Activated CD4-positive, alpha-beta T cell treated with anti-CD3 and anti-CD28 coated beads, Interleukin-2, amount 50 U/mL, for 24 hours (primary cell): ENCODE results near the gene TDRD7.

Source experiments
- DNase-seq, 2 donors: peaks; one replicate each; pipeline ENCODE4 v3.0.0-alpha.2; 2020; ENCODE audit warnings: low read depth in 1 of 2, low spot score in 1 of 2

TDRD7 gene

DNA sequence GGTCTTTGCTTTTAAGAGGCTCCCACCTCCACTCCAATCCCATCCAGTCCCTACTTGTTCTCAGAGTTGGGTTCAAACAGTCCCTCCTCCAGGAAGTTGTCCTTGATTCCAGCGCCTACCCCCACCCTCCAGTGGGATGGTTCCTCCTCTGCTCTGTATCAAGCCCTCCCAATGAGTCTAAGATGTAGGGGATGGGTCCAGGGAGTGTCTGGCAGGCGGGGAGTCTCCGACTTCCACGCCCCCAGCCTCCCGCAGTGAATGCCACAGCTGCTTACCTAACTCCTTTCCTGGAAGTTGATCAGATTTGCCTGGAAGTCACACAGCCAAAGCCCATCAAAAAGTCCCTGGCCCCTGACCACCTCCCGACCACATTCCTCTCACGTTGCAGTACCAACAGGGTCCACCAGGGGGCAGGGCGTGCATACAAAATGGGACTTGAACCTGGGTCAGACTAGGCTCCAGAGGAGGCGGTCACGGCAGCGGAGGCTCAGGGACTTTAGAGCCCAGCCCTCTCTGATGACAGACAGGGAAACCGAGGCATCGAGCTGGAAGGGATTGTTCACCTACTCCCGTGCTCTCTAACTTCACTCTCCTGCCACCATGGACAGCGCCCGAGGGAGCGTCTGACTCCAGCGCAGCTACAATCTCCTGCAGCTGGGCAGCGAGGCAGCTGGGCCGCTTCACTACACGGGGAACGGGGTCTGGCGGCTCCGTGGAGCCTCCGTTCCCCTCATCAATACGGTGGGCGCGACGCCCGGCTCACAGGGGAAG, 25.0 kb upstream of the TDRD7 start:
- peak; percentile 63 to 68 for DNase-seq

DNA sequence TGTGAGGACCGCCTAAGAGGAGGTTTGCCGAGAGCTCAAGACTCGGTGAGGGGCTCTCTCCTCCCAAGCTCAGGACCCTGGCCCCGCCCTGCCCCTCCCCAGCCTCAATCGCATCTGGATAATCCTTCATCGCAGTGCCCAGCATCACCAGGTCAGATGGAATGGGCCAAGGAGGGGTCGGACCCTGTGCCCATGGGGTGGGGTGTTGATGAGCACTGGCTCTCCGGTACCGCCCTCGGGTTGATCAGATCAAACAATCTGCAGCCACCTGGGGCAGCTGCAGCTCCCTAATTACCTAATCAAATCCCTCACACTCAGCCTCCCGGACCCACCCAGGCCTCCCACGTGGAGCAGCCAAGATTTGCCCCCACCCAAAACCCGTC, 24.4 kb upstream of the TDRD7 start:
- no peak for DNase-seq

DNA sequence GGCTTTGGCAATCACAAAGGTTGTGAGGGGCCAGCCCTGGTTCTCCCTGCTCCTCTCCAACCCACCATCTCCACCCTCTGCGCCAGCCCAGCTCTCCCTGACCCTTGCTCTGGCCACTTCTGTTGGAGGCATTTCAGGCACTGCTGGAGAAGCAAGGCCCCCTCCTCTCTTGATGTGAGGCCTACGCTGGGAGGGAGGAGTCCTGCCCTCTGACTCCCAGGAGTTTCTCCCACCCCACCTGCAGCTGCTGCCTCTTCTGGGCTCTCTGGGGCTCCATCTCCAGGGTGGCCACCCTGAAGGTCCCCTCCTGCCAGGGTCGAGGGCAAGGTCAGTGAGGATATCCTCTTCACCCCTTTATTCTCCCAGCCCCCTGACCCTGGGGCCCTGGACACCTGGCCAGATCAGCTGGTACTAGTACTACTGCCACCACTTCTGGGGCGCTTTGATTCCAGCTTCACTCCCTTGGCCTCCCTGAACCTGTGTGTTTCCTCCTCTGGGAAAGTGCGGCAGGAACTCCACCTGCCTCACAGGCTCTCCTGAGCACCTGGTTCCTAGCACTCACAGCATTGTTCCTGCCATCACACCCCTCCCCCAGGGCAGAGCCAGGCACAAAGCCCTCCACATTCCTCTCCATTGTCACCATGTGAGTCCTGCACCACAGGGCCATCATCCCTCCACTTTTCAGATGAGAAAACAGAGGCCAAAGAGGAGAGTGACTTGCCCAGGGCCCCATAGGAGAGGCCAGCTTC, 23.8 kb upstream of the TDRD7 start:
- no peak for DNase-seq

DNA sequence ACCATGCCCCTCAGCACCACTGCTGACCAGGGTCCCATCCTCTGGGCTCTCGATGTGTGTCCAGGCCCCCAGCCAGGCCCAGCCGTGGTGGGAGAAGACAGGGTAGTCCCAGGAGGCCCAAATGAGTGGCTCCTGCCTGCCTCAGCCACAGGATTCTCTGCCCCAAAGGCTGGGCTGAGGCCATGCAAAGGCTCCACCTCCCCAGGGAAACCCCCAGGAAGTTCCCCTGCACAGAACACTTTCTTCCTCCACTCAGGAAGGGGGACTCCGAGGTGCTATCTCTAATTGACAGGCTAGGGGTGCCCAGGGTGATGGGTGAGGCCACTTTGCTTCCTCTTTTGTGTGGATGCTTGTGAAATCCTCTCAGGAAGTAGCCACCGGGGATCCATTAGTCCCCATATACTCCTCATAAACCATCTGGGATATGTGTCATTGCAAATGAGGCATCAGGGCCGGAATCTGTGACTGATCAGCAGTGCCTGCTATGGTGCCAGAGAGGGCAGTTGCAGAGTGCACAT, 23.1 kb upstream of the TDRD7 start:
- DNase-seq = no peak

DNA sequence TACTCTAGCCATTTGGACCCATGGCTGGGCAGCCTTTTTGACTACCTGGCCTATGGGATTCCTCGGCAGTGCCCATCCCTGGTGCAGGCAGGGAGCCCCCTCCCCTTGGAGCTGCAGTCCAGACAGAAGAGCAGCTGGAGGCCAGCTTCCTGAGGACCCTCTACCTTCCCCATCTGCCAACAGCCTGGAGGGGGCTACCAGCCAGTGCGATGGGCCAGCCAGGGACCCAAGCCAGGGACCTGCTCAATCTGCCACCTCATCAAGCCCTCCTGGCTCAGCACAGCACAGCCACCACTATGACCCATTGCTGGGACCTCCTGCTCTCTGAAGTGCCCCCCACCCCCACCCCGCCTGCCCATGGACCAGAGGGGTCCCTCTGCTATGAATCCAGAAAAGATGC, 22.6 kb upstream of the TDRD7 start:
- DNase-seq = no peak

DNA sequence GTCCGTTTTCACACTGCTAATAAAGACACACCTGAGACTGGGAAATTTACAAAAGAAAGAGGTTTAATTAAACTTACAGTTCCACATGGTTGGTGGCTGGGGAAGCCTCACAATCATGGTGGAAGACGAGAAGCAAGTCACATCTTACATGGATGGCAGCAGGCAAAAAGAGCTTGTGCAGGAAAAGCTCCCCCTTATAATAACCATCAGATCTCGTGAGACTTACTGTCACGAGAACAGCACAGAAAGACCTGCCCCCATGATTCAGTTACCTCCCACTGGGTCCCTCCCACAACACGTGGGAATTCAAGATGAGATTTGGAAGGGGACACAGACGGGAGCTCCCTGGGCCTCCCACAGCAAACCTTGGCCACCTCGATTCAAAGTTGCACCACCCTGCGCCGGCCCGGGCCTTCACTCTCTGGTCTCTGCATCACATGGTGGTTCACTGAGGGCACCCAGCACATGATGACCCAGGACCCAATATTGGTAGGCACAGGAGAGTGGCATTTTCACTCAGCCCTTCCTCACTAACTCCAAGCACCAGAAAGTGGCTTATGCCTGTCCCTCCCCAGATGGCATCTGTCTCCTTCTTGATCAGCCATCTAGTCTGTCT, 21.0 kb upstream of the TDRD7 start:
- no peak for DNase-seq

DNA sequence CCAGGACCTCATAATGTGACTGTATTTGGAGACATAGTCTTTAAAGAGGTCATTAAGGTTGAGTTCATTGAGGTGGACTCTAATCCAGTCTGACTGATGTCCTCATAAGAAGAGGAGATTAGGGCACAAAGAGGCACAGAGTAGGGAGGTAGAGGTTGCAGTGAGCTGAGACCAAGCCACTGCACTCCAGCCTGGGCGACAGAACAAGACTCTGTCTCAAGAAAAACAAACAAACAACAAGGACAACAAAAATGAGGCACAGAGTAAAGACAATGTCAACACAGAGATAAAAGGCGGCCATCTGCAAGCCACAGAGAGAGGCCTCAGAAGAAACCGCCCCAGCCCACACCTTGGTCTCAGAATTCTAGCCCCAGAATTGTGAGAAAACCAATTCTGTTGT, 17.0 kb upstream of the TDRD7 start:
- DNase-seq = no peak

DNA sequence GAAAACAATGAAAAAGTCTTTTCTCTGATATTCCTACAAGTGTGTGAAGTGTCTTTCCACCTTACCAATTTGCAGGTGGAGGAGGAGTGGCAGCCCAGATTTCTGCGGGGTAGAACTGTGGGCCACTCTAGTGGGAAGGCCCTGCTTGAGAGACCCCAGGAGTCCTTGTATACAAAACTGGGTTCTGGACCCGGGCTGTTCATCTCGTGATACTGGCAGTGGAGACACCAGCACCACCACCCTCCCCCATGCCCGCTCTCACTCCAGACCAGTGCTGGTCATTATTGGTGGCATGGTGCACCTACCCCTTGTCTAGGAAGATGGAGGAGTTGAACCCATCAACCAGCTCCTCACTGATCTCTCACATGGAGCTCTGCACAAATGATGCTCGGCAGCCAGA, 16.2 kb upstream of the TDRD7 start:
- DNase-seq = no peak

DNA sequence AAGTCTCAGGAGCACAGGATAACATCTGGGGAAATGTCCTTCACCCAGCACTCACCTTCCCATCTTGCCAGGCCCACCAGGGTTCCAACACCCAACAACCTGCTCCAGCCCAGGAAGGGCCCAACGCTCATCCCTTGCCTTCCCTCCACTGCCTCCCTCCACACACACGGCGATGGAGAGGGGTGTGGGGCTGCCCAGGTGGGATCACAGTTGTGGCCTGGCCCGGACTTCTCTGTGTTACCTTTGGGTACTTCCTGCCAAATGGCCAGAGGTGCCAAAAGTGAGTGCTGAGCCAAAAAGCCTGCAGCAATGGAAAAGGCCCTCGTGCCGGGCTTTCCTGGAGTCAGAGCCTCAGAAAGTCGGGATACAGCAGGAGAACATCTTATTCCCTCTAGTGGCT, 15.6 kb upstream of the TDRD7 start:
- no peak for DNase-seq

DNA sequence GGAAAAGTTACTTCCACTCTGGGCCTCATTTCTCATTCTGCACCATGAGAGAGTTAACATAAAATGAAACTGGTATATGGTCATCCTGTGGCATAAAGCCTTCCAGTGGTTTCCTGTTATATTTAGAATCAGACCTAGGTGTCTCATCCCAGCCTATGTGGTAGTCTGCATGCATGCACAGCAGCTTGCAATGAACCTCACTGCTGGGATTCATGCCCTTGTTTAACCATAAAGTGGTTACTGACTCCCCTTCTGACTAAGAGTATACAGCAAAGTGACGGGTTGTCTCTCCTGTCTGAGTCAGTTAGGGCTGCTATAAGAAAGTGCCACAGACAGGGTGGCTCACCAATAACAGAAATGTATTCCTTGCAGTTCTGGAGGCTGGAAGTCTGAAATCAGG, 14.7 kb upstream of the TDRD7 start:
- DNase-seq = no peak

DNA sequence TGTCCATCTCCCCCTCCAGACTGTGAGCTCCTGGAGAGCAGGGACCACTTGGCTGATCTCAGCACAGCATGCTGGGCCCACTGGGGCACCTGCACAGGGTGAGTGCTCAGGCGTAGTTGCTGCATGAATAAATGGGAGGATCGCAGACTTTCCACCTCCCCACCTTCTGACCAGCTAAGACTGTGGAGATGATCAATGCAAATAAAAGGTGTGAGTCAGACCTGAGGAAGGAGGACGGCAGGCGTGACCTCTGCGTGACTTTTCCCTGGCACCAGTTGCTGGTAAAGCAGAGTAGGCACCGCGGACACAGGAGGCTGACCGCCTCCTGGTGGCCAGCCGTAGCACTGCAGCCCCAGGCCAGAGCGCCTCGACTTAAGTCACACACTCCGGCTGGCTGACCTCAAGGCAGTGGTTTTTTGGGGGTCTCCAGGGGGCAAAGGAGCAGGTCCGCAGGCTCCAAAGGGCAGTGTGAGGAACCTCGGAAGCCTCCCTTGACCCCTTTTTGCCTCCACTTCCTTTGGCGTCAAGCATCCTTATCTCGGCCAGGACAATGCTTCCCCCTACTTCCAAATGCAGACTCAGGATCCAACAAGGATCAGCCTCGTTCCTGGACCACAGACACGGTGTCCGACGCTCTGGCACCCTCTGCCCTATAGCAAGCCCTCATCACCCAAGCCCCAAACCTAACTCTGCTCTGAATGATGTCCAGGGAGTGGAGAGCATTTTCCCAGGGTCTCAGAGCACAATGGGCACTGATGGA, 12.7 kb upstream of the TDRD7 start:
- peak; percentile 45 to 49 for DNase-seq

DNA sequence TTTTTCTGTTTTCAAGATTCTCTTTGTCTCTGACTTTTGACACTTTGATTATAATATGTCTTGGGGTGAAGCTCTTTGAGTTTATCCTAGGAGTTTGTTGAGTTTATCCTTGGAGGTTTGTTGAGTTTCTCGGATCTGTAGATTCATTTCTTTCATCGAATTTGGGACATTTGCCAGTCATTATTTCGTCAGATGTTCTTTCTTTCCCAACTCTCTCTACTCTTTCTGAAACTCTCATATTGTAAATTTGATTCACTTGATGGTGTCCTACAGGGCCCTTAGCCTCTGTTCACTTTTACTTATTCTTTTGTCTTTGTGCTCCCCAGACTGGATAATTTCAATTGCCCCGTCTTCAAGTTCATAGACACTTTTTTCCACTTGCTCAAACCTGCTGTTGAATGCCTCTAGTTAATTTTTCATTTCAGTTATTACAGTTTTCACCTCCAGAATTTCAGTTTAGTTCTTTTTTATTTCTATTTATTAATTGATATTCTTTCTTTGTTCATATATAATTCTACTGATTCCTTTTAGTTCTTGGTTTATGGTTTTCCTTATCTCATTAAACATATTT, 8.1 kb upstream of the TDRD7 start:
- no peak for DNase-seq

DNA sequence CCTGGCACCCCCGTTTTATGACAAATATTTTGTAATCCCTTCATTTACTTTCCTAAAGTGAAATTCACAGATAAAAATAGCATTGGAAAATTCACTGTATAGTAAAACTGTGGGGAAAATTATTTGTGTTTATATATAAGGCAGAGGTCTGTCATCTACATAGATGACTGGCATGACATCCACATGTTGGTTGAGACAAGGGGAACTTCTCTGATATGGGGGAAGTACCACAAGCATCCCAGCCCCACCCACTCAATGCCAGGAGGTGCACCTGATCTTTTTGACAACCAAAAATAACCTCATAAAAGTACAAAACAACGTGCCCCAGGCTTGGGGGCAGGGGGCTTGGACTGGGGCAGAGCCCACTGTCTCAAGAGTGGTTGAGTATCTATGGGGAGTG, 6.3 kb upstream of the TDRD7 start:
- DNase-seq = no peak

DNA sequence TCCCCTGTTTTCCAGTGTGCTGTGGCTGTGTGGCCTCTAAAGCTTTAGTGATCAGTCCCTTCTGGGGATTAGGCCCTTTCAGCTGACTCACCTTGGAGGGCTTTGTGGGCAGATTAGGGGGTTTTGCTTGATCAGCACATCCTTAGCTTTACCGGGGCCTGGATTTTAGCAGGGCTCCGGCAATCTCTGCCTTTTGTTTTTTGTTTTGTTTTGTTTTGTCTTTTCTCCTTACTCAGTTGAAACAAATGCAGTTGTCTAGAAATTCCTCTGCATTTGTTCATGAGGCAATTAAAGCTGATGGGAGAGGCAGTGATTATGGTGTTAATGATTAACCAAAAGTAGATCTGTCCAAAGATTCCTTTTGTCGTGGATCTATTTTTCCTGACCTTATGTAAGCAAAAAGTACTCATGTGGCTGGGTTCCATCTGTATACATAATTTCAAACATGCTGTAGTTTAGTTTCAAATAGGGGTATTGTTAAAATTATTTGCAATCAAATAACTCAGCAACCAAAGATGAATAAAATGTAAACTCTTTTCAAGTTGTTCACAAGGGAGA, 5.2 kb upstream of the TDRD7 start:
- DNase-seq = no peak

DNA sequence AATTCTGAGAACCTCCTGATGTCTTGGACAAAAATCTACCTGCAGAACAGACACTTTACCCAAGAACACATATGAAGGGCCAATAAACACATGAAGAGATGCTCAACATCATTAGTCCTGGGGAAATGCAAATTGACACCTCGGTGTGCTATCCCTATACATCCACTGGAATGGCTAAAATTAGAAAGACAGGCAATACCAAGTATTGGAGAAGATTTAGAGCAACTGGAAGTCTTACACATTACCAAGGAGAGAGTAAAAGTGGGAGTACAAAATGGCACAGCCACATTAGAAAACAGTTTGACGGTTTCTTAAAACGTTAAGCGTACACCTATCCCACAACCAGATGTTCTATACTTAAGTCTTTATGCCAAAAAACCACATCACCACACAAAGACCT, 3.3 kb upstream of the TDRD7 start:
- DNase-seq = no peak

DNA sequence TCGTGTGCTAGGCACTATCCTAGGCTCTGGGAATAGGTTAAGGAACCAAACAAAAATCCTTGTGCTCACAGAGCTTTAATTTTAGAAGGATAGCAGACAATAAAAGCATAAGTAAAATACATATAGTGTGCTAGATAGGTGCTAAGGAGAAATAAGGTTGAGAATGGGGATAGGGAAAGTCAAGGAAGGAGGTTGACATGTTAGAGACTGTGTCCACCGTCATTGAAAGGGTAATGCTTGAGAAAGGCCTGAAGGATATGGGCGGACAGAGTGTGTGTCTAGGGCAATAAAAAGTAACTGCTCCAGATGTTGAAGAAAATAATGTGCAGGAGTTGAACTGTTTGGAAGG, 482 bp upstream of the TDRD7 start:
- DNase-seq = no peak

DNA sequence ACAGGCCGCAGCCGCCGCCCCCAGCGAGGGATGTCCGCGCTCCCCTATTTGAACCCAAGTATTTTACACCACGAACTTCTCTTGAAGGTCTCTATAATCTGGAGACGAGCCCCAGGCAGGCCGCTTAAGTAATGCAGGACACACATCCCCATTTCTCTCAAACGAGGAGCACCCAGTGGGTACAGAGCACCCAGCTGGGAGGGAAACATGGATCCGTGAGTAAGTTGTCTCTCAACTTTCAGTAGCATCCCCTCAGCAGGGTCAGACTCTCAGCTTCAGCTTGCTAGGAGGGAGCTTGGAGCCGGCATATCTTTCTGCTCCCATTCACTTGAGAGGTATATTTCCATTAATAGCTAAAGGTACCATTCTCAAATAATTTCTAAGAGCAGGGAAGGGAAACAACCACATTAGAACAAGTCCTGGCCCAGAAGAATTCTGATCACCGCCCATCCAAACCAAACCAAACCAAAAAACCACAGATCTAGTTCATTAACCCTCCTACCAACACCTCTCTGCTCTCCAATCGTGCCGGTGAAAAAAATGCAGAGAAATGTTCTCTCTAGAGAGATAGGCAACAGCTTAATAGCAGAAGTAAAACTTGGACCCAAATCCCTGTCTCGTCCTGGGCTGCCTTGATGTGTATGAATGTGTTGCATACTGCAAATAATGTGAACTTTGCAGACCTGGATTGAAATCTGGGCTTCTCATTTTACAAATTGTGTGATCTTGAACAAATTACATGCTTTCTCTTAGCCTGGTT, 910 bp downstream of the TDRD7 start:
- no peak for DNase-seq

DNA sequence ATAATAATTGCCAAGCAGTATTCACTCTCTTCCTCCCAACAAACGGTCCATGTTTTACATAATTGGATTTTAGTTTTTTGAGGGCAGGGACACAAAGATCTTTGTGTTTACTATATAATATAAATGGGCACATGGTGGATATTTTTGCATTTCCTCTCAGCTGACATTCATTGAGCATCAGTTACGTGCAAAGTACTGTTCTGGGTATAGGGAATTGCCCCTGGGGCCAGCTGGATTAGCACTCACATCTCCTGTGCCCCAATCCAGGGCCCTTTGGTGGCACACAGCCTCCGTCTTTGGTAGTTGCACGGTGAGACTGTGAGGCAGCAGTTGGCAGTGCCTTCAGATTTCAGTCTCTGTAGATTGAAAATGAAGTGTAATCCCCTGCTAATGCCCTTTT, 1.6 kb downstream of the TDRD7 start:
- no peak for DNase-seq

DNA sequence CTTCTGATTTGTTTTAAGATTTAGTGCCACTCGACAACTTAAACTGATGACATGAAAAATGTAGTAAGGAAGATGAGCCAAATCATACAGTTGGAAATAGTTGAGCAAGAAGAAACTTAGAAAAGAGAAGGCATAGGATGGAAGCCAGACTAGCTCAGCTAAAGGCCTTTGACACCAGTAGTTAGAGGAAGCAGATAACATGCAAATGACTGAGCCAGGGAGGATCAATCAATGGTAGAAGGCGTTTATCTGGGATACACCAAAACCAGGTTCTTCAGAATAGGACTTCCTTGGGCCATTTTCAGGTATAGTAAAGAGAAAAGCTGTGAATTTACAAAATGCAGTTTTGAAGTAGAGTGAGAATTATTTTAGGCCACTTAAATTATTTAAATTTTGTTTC, 3.2 kb downstream of the TDRD7 start:
- DNase-seq = no peak

DNA sequence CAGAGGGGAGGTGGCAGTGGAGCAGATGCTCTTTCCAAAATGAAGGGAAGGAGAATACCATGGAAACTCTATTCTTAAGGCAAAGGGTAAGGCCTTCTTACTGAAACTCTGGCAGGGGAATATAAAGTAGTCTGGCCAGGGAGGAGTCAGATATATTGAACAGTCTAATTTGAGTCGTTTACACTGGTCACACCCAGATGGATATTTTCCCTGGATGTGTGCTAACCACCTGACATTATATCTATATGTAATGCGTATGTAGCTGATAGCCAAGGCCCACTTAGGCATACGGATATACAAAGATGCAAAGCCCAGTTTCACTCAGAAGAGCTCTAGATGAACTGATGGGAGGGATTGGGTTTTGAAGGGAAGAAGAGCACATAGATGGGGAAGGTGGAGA, 7.0 kb downstream of the TDRD7 start:
- no peak for DNase-seq
